ENCODE data around the gene MPST. TPM values are rescaled to one million over a fixed set of nuclear protein-coding genes. Genes with fewer than 3 reads are reported as not detected.

MPST gene
- total and polyA plus RNA-seq, 12 donors: 7.9 to 332 (median 143) TPM

GRCh38 chr22:36981247-36981775 is 38.2 kb upstream of the MPST start:
- peaks cover 0 to 6% of the 10 kb centered on the region in 2 donors for H3K4me1 ChIP-seq (replicated peaks in 1 of 2)
- no peak overlapping the region for H3K4me3 ChIP-seq
- WGBS, 4 donors: 76 to 84% (median 83%) methylated on average over 10 to 16 of the region's 16 CpGs
- TF ChIP-seq POLR2A (IDR thresholded peaks at IDR 0.05) (no peak), CTCF (IDR thresholded peaks at IDR 0.05) (no peak)
- H3K27me3 ChIP-seq: no peaks in the 10 kb centered on the region
- peaks cover 0 to 11% (median 6%) of the 10 kb centered on the region in 3 donors for H3K9me3 ChIP-seq (replicated peaks in 1 of 3)
- no peak for DNase-seq
- H3K27ac ChIP-seq: no peak overlapping the region
- H3K36me3 ChIP-seq (replicated peaks in 1 of 2): no peaks in the 10 kb centered on the region
- intact Hi-C loops (cut with DNase I): loop anchor here (5.0 kb wide), 2 partner anchors 104 to 199 kb away; no protein-coding TSS in a partner anchor

- Histone ChIP-seq H3K4me1 (replicated peaks in 1 of 2) (peaks cover 0 to 6% of the 10 kb centered on the region in 2 donors), H3K4me3 (no peak overlapping the region), H3K27me3 (no peaks in the 10 kb centered on the region), H3K36me3 (replicated peaks in 1 of 2) (no peaks in the 10 kb centered on the region), H3K9me3 (replicated peaks in 1 of 3) (peaks cover 0 to 11% (median 6%) of the 10 kb centered on the region in 3 donors), H3K27ac (no peak overlapping the region)
- intact Hi-C loops (cut with DNase I): loop anchor here (5.0 kb wide), 2 partner anchors 105 to 200 kb away; no protein-coding TSS in a partner anchor
- TF ChIP-seq CTCF (IDR thresholded peaks at IDR 0.05) (no peak), POLR2A (IDR thresholded peaks at IDR 0.05) (no peak)
- DNase-seq: no peak
- 64 to 75% (median 68%) methylated on average over 5 of the region's 5 CpGs for WGBS, 4 donors
Observed at GRCh38 chr22:36982136-36982535, 37.4 kb upstream of the MPST start.

GRCh38 chr22:36985211-36985889 is 34.2 kb upstream of the MPST start:
- intact Hi-C loops (cut with DNase I): no loop called here
- TF ChIP-seq POLR2A (IDR thresholded peaks at IDR 0.05): no peak
- no peak for TF ChIP-seq CTCF (IDR thresholded peaks at IDR 0.05)
- Histone ChIP-seq H3K27me3 (peaks cover 5% of the 10 kb centered on the region), H3K4me1 (replicated peaks in 1 of 2) (no peaks in the 10 kb centered on the region), H3K9me3 (replicated peaks in 1 of 3) (peaks cover 0 to 11% (median 6%) of the 10 kb centered on the region in 3 donors), H3K27ac (no peak overlapping the region), H3K36me3 (replicated peaks in 1 of 2) (no peaks in the 10 kb centered on the region), H3K4me3 (no peak overlapping the region)
- no peak for DNase-seq
- WGBS, 4 donors: 79 to 84% (median 83%) methylated on average over 10 of the region's 10 CpGs

- Histone ChIP-seq H3K4me1 (replicated peaks in 1 of 2) (no peaks in the 10 kb centered on the region), H3K36me3 (replicated peaks in 1 of 2) (no peaks in the 10 kb centered on the region), H3K27ac (no peak overlapping the region), H3K9me3 (replicated peaks in 1 of 3) (peaks cover 0 to 11% (median 6%) of the 10 kb centered on the region in 3 donors), H3K27me3 (peaks cover 8% of the 10 kb centered on the region), H3K4me3 (no peak overlapping the region)
- intact Hi-C loops (cut with DNase I): no loop called here
- TF ChIP-seq POLR2A (IDR thresholded peaks at IDR 0.05) (no peak), CTCF (IDR thresholded peaks at IDR 0.05) (peak in 5 of 6 experiments; percentile 36 to 59 (median 51))
- no peak for DNase-seq
- WGBS, 4 donors: 55 to 58% (median 56%) methylated on average over 8 of the region's 8 CpGs
Observed at GRCh38 chr22:36986242-36986821, 33.2 kb upstream of the MPST start.

Data from adrenal gland (tissue), 12 donors.